Endodermal cell (in vitro differentiated cells): ENCODE results near the gene HES1. TPM values are rescaled to one million over a fixed set of nuclear protein-coding genes. Genes with fewer than 3 reads are reported as not detected.

ENCODE experiments used
- DNase-seq: peaks from one replicate; pipeline ENCODE4 v3.0.0-alpha.2; 2017
- H3K27ac ChIP-seq: 2 replicates; pipeline ENCODE4 v1.5.1; 2013; ENCODE audit warnings: mild to moderate bottlenecking, low read depth, low read length, moderate library complexity
- H3K27me3 ChIP-seq: 2 replicates; pipeline ENCODE4 v1.6.1; 2013; ENCODE audit warnings: mild to moderate bottlenecking, low read length, moderate library complexity; ENCODE audit not compliant: insufficient read depth, control insufficient read depth, poor library complexity, severe bottlenecking
- H3K36me3 ChIP-seq: 2 replicates; pipeline ENCODE4 v1.7.0; 2013; ENCODE audit warnings: mild to moderate bottlenecking, low read length, moderate library complexity; ENCODE audit not compliant: control insufficient read depth, insufficient read depth
- H3K4me1 ChIP-seq: one replicate; pipeline ENCODE4 v1.7.0; 2013; ENCODE audit warnings: low read length; ENCODE audit not compliant: control insufficient read depth, insufficient read depth
- H3K4me3 ChIP-seq: 2 replicates; pipeline ENCODE4 v1.5.1; 2013; ENCODE audit warnings: mild to moderate bottlenecking, low read length, moderate library complexity
- H3K9ac ChIP-seq: 2 replicates; pipeline ENCODE4 v1.6.1; 2013; ENCODE audit warnings: mild to moderate bottlenecking, low read length, moderate library complexity; ENCODE audit not compliant: poor library complexity, severe bottlenecking; ENCODE audit errors: extremely low read depth
- H3K9me3 ChIP-seq: 2 replicates; pipeline ENCODE4 v1.6.1; 2013; ENCODE audit warnings: mild to moderate bottlenecking, low read length, moderate library complexity; ENCODE audit not compliant: control insufficient read depth
- H3K27ac Mint-ChIP-seq: 2 replicates; pipeline ENCODE4 v1.8.0; 2020; ENCODE audit warnings: mixed read lengths
- H3K27me3 Mint-ChIP-seq: 2 replicates; pipeline ENCODE4 v1.8.0; 2021; ENCODE audit warnings: mild to moderate bottlenecking, mixed read lengths; ENCODE audit not compliant: insufficient read depth
- H3K36me3 Mint-ChIP-seq: 2 replicates; pipeline ENCODE4 v1.8.0; 2020; ENCODE audit warnings: low read depth, mixed read lengths
- H3K4me1 Mint-ChIP-seq: 2 replicates; pipeline ENCODE4 v1.8.0; 2020; ENCODE audit warnings: mixed read lengths
- H3K4me3 Mint-ChIP-seq: 2 replicates; pipeline ENCODE4 v1.8.0; 2020; ENCODE audit warnings: mild to moderate bottlenecking, moderate library complexity, mixed read lengths
- H3K9me3 Mint-ChIP-seq: 2 replicates; pipeline ENCODE4 v1.8.0; 2020; ENCODE audit warnings: mild to moderate bottlenecking, mixed read lengths
- CTCF ChIP-seq: fragments of 200-600 bp; sonication (generic); conservative IDR thresholded peaks from 2 replicates; pipeline ENCODE4 v1.5.0; 2021; ENCODE audit warnings: antibody characterized with exemption, mild to moderate bottlenecking
- WGBS, 2 experiments: methylation state at CpG; one replicate each; pipeline versions ENCODE4 v1.1.5 to v1.1.7; 2013; ENCODE audit warnings: missing lambda C conversion rate in 2 of 2, mixed read lengths in 1 of 2; ENCODE audit not compliant: insufficient coverage in 1 of 2, insufficient read length in 1 of 2; 5-methylcytosine and 5-hydroxymethylcytosine counted together
- total RNA-seq, 2 donors: library from RNA; stranded (reverse); fragmentation: NEBNext Ultra II Directional in 1 of 2; extraction: Animal tissue kit (Norgen Biotek cat#: 25700) in 1 of 2; gene quantifications; 2 replicates in 1 of 2; 3 replicates in 1 of 2; pipeline ENCODE4 v1.2.1, GENCODE V29; 2021

HES1 gene
- total RNA-seq, 2 donors from 2014 or later, result 2.1 to 17.5 TPM

- H3K9me3 Mint-ChIP-seq, result no peaks in the 10 kb centered on the region
- no peaks in the 10 kb centered on the region for H3K36me3 ChIP-seq
- peak overlapping the region; percentile 94 for H3K27ac Mint-ChIP-seq
- peak overlapping the region; percentile 97 for H3K27ac ChIP-seq
- H3K4me3 ChIP-seq, result peak overlapping the region; percentile 87
- peak overlapping the region; percentile 89 for H3K4me3 Mint-ChIP-seq
- peaks cover 56% of the 10 kb centered on the region for H3K4me1 Mint-ChIP-seq
- no peaks in the 10 kb centered on the region for H3K9me3 ChIP-seq
- peak overlapping the region; percentile 82 for H3K9ac ChIP-seq
- DNase-seq, result peak; percentile 99
- no peak for TF ChIP-seq CTCF
- H3K27me3 Mint-ChIP-seq, result peaks cover 22% of the 10 kb centered on the region
- peaks cover 20% of the 10 kb centered on the region for H3K4me1 ChIP-seq
- H3K36me3 Mint-ChIP-seq, result peaks cover 4% of the 10 kb centered on the region
- peaks cover 12% of the 10 kb centered on the region for H3K27me3 ChIP-seq
- 0% methylated on average over 2 to 68 of the region's 68 CpGs for WGBS, 2 experiments
These were observed 1.0 kb upstream of the HES1 start for GRCh38 chr3:194134757-194135515.

GRCh38 chr3:194135516-194135805 lies 487 bp upstream of the HES1 start:
- H3K4me1 Mint-ChIP-seq, result peaks cover 56% of the 10 kb centered on the region
- peaks cover 18% of the 10 kb centered on the region for H3K27me3 Mint-ChIP-seq
- Histone ChIP-seq H3K4me1 (peaks cover 20% of the 10 kb centered on the region), H3K36me3 (no peaks in the 10 kb centered on the region), H3K27me3 (peaks cover 12% of the 10 kb centered on the region), H3K4me3 (peak overlapping the region; percentile 87), H3K27ac (peak overlapping the region; percentile 97), H3K9me3 (no peaks in the 10 kb centered on the region), H3K9ac (peak overlapping the region; percentile 82)
- H3K9me3 Mint-ChIP-seq, result no peaks in the 10 kb centered on the region
- TF ChIP-seq CTCF, result no peak
- peak; percentile 59 for DNase-seq
- H3K4me3 Mint-ChIP-seq, result peak overlapping the region; percentile 89
- whole genome bisulfite sequencing, 2 experiments, result 0% methylated on average over 2 of the region's 4 CpGs; no CpG with 5 or more reads in 1 of the 2 experiments
- H3K36me3 Mint-ChIP-seq, result peaks cover 4% of the 10 kb centered on the region
- peak overlapping the region; percentile 94 for H3K27ac Mint-ChIP-seq

- Histone ChIP-seq H3K27ac (peak overlapping the region; percentile 71), H3K4me3 (peak overlapping the region; percentile 87), H3K36me3 (no peaks in the 10 kb centered on the region), H3K27me3 (peaks cover 9% of the 10 kb centered on the region), H3K4me1 (peaks cover 13% of the 10 kb centered on the region), H3K9me3 (no peaks in the 10 kb centered on the region), H3K9ac (peak overlapping the region; percentile 44)
- no peak for TF ChIP-seq CTCF
- peak; percentile 71 for DNase-seq
- H3K36me3 Mint-ChIP-seq, result peaks cover 4% of the 10 kb centered on the region
- H3K4me1 Mint-ChIP-seq, result peaks cover 48% of the 10 kb centered on the region
- 0% methylated on average over 15 to 17 of the region's 17 CpGs for WGBS, 2 experiments
- peak overlapping the region; percentile 89 for H3K27ac Mint-ChIP-seq
- peaks cover 9% of the 10 kb centered on the region for H3K27me3 Mint-ChIP-seq
- no peaks in the 10 kb centered on the region for H3K9me3 Mint-ChIP-seq
- H3K4me3 Mint-ChIP-seq, result peak overlapping the region; percentile 89
These were observed 615 bp downstream of the HES1 start for GRCh38 chr3:194136519-194137007.
